ENCODE data around the gene ZBTB17.

ZBTB17 gene

GRCh38 chr1:15948595-15949452, 27.1 kb downstream of the ZBTB17 start:
- Histone ChIP-seq H3K36me3 (ENCODE audit: insufficient read depth, insufficient read length, low read length) (peaks cover 51% of the 10 kb centered on the region), H3K4me1 (ENCODE audit: insufficient read depth, insufficient read length) (peaks cover 17% of the 10 kb centered on the region)
- no peak for DNase-seq (ENCODE audit: low read depth, low spot score)

GRCh38 chr1:15948091-15948591, 27.8 kb downstream of the ZBTB17 start:
- TF ChIP-seq SUZ12 (IDR thresholded peaks at IDR 0.05; ENCODE audit: extremely low read depth, insufficient read depth, insufficient read length) = no peak
- no peak for TF ChIP-seq ZNF274 (IDR thresholded peaks at IDR 0.05; ENCODE audit: low read depth, low read length)
- no peak for TF ChIP-seq YY1 (IDR thresholded peaks at IDR 0.05; ENCODE audit: insufficient read depth, insufficient read length)
- no peaks in the 10 kb centered on the region for H3K9me3 ChIP-seq (ENCODE audit: insufficient read depth, low read length)
- H3K27me3 ChIP-seq (ENCODE audit: insufficient read depth, insufficient read length) = no peaks in the 10 kb centered on the region
- DNase-seq (ENCODE audit: low read depth, low spot score) = no peak
- H3K4me1 ChIP-seq (ENCODE audit: insufficient read depth, insufficient read length) = peaks cover 17% of the 10 kb centered on the region
- no peak overlapping the region for H3K9ac ChIP-seq (ENCODE audit: insufficient read length, low read depth)
- H3K36me3 ChIP-seq (ENCODE audit: insufficient read depth, insufficient read length, low read length) = peaks cover 57% of the 10 kb centered on the region
- no peak overlapping the region for H3K4me3 ChIP-seq (ENCODE audit: insufficient read length, low read depth)

More at GRCh38 chr1:15948595-15949452, 27.1 kb downstream of the ZBTB17 start:
- no peaks in the 10 kb centered on the region for H3K27me3 ChIP-seq (ENCODE audit: insufficient read depth, insufficient read length)
- no peaks in the 10 kb centered on the region for H3K9me3 ChIP-seq (ENCODE audit: insufficient read depth, low read length)
- H3K4me3 ChIP-seq (ENCODE audit: insufficient read length, low read depth) = no peak overlapping the region
- H3K9ac ChIP-seq (ENCODE audit: insufficient read length, low read depth) = peak overlapping the region; percentile 66
- TF ChIP-seq SUZ12 (IDR thresholded peaks at IDR 0.05; ENCODE audit: extremely low read depth, insufficient read depth, insufficient read length) (no peak), ZNF274 (IDR thresholded peaks at IDR 0.05; ENCODE audit: low read depth, low read length) (no peak), YY1 (IDR thresholded peaks at IDR 0.05; ENCODE audit: insufficient read depth, insufficient read length) (no peak)

- Histone ChIP-seq H3K4me1 (ENCODE audit: insufficient read depth, insufficient read length) (peaks cover 17% of the 10 kb centered on the region), H3K27me3 (ENCODE audit: insufficient read depth, insufficient read length) (no peaks in the 10 kb centered on the region), H3K36me3 (ENCODE audit: insufficient read depth, insufficient read length, low read length) (peaks cover 61% of the 10 kb centered on the region), H3K9me3 (ENCODE audit: insufficient read depth, low read length) (no peaks in the 10 kb centered on the region), H3K4me3 (ENCODE audit: insufficient read length, low read depth) (no peak overlapping the region), H3K9ac (ENCODE audit: insufficient read length, low read depth) (no peak overlapping the region)
- no peak for TF ChIP-seq SUZ12 (IDR thresholded peaks at IDR 0.05; ENCODE audit: extremely low read depth, insufficient read depth, insufficient read length)
- no peak for TF ChIP-seq ZNF274 (IDR thresholded peaks at IDR 0.05; ENCODE audit: low read depth, low read length)
- no peak for TF ChIP-seq YY1 (IDR thresholded peaks at IDR 0.05; ENCODE audit: insufficient read depth, insufficient read length)
- no peak for DNase-seq (ENCODE audit: low read depth, low spot score)
These were observed 28.4 kb downstream of the ZBTB17 start for GRCh38 chr1:15947382-15948090.

GRCh38 chr1:15946571-15947381, 29.1 kb downstream of the ZBTB17 start:
- Histone ChIP-seq H3K4me3 (ENCODE audit: insufficient read length, low read depth) (no peak overlapping the region), H3K4me1 (ENCODE audit: insufficient read depth, insufficient read length) (peaks cover 16% of the 10 kb centered on the region), H3K9ac (ENCODE audit: insufficient read length, low read depth) (no peak overlapping the region), H3K9me3 (ENCODE audit: insufficient read depth, low read length) (no peaks in the 10 kb centered on the region), H3K27me3 (ENCODE audit: insufficient read depth, insufficient read length) (no peaks in the 10 kb centered on the region), H3K36me3 (ENCODE audit: insufficient read depth, insufficient read length, low read length) (peaks cover 65% of the 10 kb centered on the region)
- no peak for DNase-seq (ENCODE audit: low read depth, low spot score)
- TF ChIP-seq SUZ12 (IDR thresholded peaks at IDR 0.05; ENCODE audit: extremely low read depth, insufficient read depth, insufficient read length) (no peak), YY1 (IDR thresholded peaks at IDR 0.05; ENCODE audit: insufficient read depth, insufficient read length) (no peak), ZNF274 (IDR thresholded peaks at IDR 0.05; ENCODE audit: low read depth, low read length) (no peak)

GRCh38 chr1:15945832-15946448, 30.0 kb downstream of the ZBTB17 start:
- no peak overlapping the region for H3K9ac ChIP-seq (ENCODE audit: insufficient read length, low read depth)
- TF ChIP-seq SUZ12 (IDR thresholded peaks at IDR 0.05; ENCODE audit: extremely low read depth, insufficient read depth, insufficient read length) (no peak), YY1 (IDR thresholded peaks at IDR 0.05; ENCODE audit: insufficient read depth, insufficient read length) (no peak), ZNF274 (IDR thresholded peaks at IDR 0.05; ENCODE audit: low read depth, low read length) (no peak)
- H3K9me3 ChIP-seq (ENCODE audit: insufficient read depth, low read length) = no peaks in the 10 kb centered on the region
- DNase-seq (ENCODE audit: low read depth, low spot score) = no peak
- H3K4me3 ChIP-seq (ENCODE audit: insufficient read length, low read depth) = no peak overlapping the region
- H3K4me1 ChIP-seq (ENCODE audit: insufficient read depth, insufficient read length) = peaks cover 8% of the 10 kb centered on the region
- H3K36me3 ChIP-seq (ENCODE audit: insufficient read depth, insufficient read length, low read length) = peaks cover 73% of the 10 kb centered on the region
- no peaks in the 10 kb centered on the region for H3K27me3 ChIP-seq (ENCODE audit: insufficient read depth, insufficient read length)

GRCh38 chr1:15945011-15945831, 30.7 kb downstream of the ZBTB17 start:
- H3K36me3 ChIP-seq (ENCODE audit: insufficient read depth, insufficient read length, low read length) = peaks cover 80% of the 10 kb centered on the region

More at GRCh38 chr1:15945011-15945831, 30.7 kb downstream of the ZBTB17 start:
- no peak overlapping the region for H3K4me3 ChIP-seq (ENCODE audit: insufficient read length, low read depth)
- no peak for DNase-seq (ENCODE audit: low read depth, low spot score)
- peaks cover 7% of the 10 kb centered on the region for H3K4me1 ChIP-seq (ENCODE audit: insufficient read depth, insufficient read length)
- H3K27me3 ChIP-seq (ENCODE audit: insufficient read depth, insufficient read length) = no peaks in the 10 kb centered on the region
- TF ChIP-seq ZNF274 (IDR thresholded peaks at IDR 0.05; ENCODE audit: low read depth, low read length) (no peak), SUZ12 (IDR thresholded peaks at IDR 0.05; ENCODE audit: extremely low read depth, insufficient read depth, insufficient read length) (no peak)
- H3K9ac ChIP-seq (ENCODE audit: insufficient read length, low read depth) = no peak overlapping the region
- H3K9me3 ChIP-seq (ENCODE audit: insufficient read depth, low read length) = no peaks in the 10 kb centered on the region

All from NT2/D1 (cell line).